HepG2 (cell line): Measurements from ENCODE around the gene PACSIN1. TPM values are rescaled to one million over a fixed set of nuclear protein-coding genes. Genes with fewer than 3 reads are reported as not detected.

Experiments
- ATAC-seq: fragments of 200-7000 bp; cut with Tn5 transposase; 3 replicates; pipeline ENCODE4 v1.9.1; 2020; ENCODE audit warnings: mild to moderate bottlenecking, moderate library complexity
- BruUV-seq: library from RNA; stranded (reverse); fragments of 400-500 nt; replicated peaks from 2 replicates; lab custom pipeline; 2021; lab: Mats Ljungman, UMichigan
- CTCF ChIA-PET: fragments of 300-600 bp; formaldehyde crosslinking; extraction: SDS; loops from one replicate; lab custom pipeline; 2021; ENCODE audit warnings: low total read pairs, inconsistent platforms, low intra/inter-chr PET ratio; lab: Yijun Ruan, JAX
- POLR2A ChIA-PET: fragments of 350-600 bp; sonication (Branson Sonifier 250); formaldehyde crosslinking; loops from one replicate; lab custom pipeline; 2020; ENCODE audit warnings: antibody characterized with exemption, inconsistent platforms; lab: Yijun Ruan, JAX
- DNase-seq: peaks from one replicate; pipeline ENCODE4 v3.0.0-alpha.2; 2015; ENCODE audit warnings: low spot score
- FAIRE-seq: peaks from 3 replicates; lab custom pipeline; 2011; peaks lifted over from hg19 to GRCh38; lab: Jason Lieb, UNC
- H2AFZ ChIP-seq: one replicate; pipeline ENCODE4 v1.6.1; 2011; ENCODE audit warnings: low read length, inconsistent platforms
- H3K27ac ChIP-seq: fragments of 300-600 bp; 3 replicates; pipeline ENCODE4 v1.8.0; 2011; ENCODE audit warnings: mixed run types, mild to moderate bottlenecking, mixed read lengths, low read length, inconsistent platforms; ENCODE audit not compliant: insufficient read depth; ENCODE audit errors: extremely low read length
- H3K27me3 ChIP-seq, 2 experiments: fragments of 200-600 bp in 1 of 2; 2 replicates in 1 of 2; 3 replicates in 1 of 2; pipeline versions ENCODE4 v1.6.0 to v1.8.0; 2011; ENCODE audit warnings: low read length in 2 of 2, mild to moderate bottlenecking in 2 of 2, moderate library complexity in 2 of 2, inconsistent platforms in 1 of 2; ENCODE audit not compliant: insufficient read depth in 2 of 2, control insufficient read depth in 1 of 2
- H3K36me3 ChIP-seq, 2 experiments: fragments of 200-600 bp in 1 of 2; replicated peaks in 1 of 2; 2 replicates in 1 of 2; 3 replicates in 1 of 2; pipeline versions ENCODE4 v1.5.1 to v1.8.0; 2011; ENCODE audit warnings: low read length in 2 of 2, inconsistent platforms in 1 of 2; ENCODE audit not compliant: insufficient read depth in 2 of 2, control insufficient read depth in 1 of 2
- H3K4me1 ChIP-seq: 2 replicates; pipeline ENCODE4 v1.5.1; 2012; ENCODE audit warnings: low read length, inconsistent platforms; ENCODE audit not compliant: insufficient read depth
- H3K4me2 ChIP-seq: 2 replicates; pipeline ENCODE4 v1.6.0; 2011; ENCODE audit warnings: low read depth, low read length, inconsistent platforms
- H3K4me3 ChIP-seq, 3 experiments: fragments of 200-600 bp in 1 of 3; sonication (generic), shearing (Covaris generic) in 1 of 3; replicated peaks in 1 of 3; 2 replicates each; pipeline ENCODE4 v1.5.1; 2011 to 2016; ENCODE audit warnings: low read length in 3 of 3, inconsistent platforms in 2 of 3, low read depth in 2 of 3, mild to moderate bottlenecking in 2 of 3, control low read depth in 1 of 3, mixed read lengths in 1 of 3; ENCODE audit not compliant: insufficient read depth in 1 of 3
- H3K79me2 ChIP-seq: one replicate; pipeline ENCODE4 v1.6.1; 2011; ENCODE audit warnings: low read length, inconsistent platforms; ENCODE audit not compliant: insufficient read depth
- H3K9ac ChIP-seq: 2 replicates; pipeline ENCODE4 v1.6.0; 2011; ENCODE audit warnings: mild to moderate bottlenecking, low read depth, low read length, inconsistent platforms; ENCODE audit not compliant: insufficient read depth
- H3K9me3 ChIP-seq: 2 replicates; pipeline ENCODE4 v1.5.1; 2012; ENCODE audit warnings: mild to moderate bottlenecking, low read length
- H4K20me1 ChIP-seq: 2 replicates; pipeline ENCODE4 v1.6.0; 2011; ENCODE audit warnings: inconsistent platforms, mild to moderate bottlenecking, low read length, moderate library complexity; ENCODE audit not compliant: insufficient read depth
- CHD4 ChIP-seq: fragments of 200-600 bp; sonication (generic); IDR thresholded peaks from 2 replicates; pipeline ENCODE4 v1.7.0; 2017; ENCODE audit warnings: mild to moderate bottlenecking, low read length, borderline replicate concordance
- MATR3 ChIP-seq: sonication (generic); formaldehyde crosslinking; IDR thresholded peaks from 2 replicates; pipeline ENCODE4 v1.4.0; 2020; ENCODE audit warnings: missing genetic modification reagents
- SETDB1 ChIP-seq: sonication (generic); formaldehyde crosslinking; IDR thresholded peaks from 2 replicates; pipeline ENCODE4 v1.5.1; 2020; ENCODE audit warnings: missing genetic modification reagents, mild to moderate bottlenecking, borderline replicate concordance
- YY1 ChIP-seq: IDR thresholded peaks from 2 replicates; pipeline ENCODE4 v1.6.1; 2011; ENCODE audit warnings: low read length, low read depth, moderate library complexity, mild to moderate bottlenecking; ENCODE audit not compliant: insufficient read depth, insufficient replicate concordance
- ZBED4 ChIP-seq: sonication (generic); formaldehyde crosslinking; IDR thresholded peaks from 2 replicates; pipeline ENCODE4 v1.4.0; 2020; ENCODE audit warnings: missing genetic modification reagents, borderline replicate concordance
- ZNF564 ChIP-seq: sonication (generic); formaldehyde crosslinking; IDR thresholded peaks from 2 replicates; pipeline ENCODE4 v1.8.1; 2023; ENCODE audit warnings: mild to moderate bottlenecking, missing genetic modification reagents
- ZNF597 ChIP-seq: sonication (generic); formaldehyde crosslinking; IDR thresholded peaks from 2 replicates; pipeline ENCODE4 v1.5.0; 2020; ENCODE audit warnings: missing genetic modification reagents
- ZNF816 ChIP-seq: sonication (generic); formaldehyde crosslinking; IDR thresholded peaks from 2 replicates; pipeline ENCODE4 v1.8.0; 2022; ENCODE audit warnings: missing genetic modification reagents, mild to moderate bottlenecking, borderline replicate concordance
- ZNF891 ChIP-seq: sonication (generic); formaldehyde crosslinking; IDR thresholded peaks from 2 replicates; pipeline ENCODE4 v1.5.0; 2020; ENCODE audit warnings: mild to moderate bottlenecking, missing genetic modification reagents
- WGBS: methylation state at CpG from one replicate; pipeline ENCODE4 v1.1.6; 2017; ENCODE audit warnings: low lambda C conversion rate; 5-methylcytosine and 5-hydroxymethylcytosine counted together
- in situ Hi-C: cut with HindIII; loops from 2 replicates; pipeline ENCODE4 v1.10.0; 2017; ENCODE audit warnings: low pct_unique_long_range_greater_than_20kb; ENCODE audit not compliant: extremely low pct_ligation_motif_present
- intact Hi-C: fragments of 100-400 bp; cut with micrococcal nuclease; formaldehyde crosslinking; loops from one replicate; pipeline ENCODE4 v1.10.0; 2022; ENCODE audit not compliant: unreplicated experiment
- polyA plus RNA-seq, 8 experiments: library from polyadenylated mRNA; depleted of rRNA in 3 of 8; stranded (reverse) in 7 of 8; unstranded in 1 of 8; fragments of >200 nt; fragmentation: Illumina TruSeq in 4 of 8; extraction: Trizol in 4 of 8; gene quantifications; 2 replicates each; pipeline versions ENCODE4 v1.2.1 to v1.2.3, GENCODE V29; 2011 to 2016; ENCODE audit warnings: low read depth in 4 of 8, missing spikeins in 1 of 8, mixed read lengths in 1 of 8; ENCODE audit not compliant: insufficient read depth in 1 of 8
- total RNA-seq, 5 experiments: library from RNA; depleted of rRNA; stranded (reverse); fragments of >200 nt; fragmentation: Illumina TruSeq; extraction: Trizol; gene quantifications; 2 replicates each; pipeline ENCODE4 v1.2.3, GENCODE V29; 2016; ENCODE audit warnings: low read depth in 1 of 5

Gene PACSIN1
- total and polyA plus RNA-seq, 2 of the 13 experiments (the other 11 are each of a cell fraction or from before 2014, with no cell fraction given), result not detected

GRCh38 chr6:34468378-34468892 is 2.6 kb downstream of the PACSIN1 start:
- no TSS peak for BruUV-seq
- Histone ChIP-seq H3K9me3 (no peaks in the 10 kb centered on the region), H3K4me3 (no peak overlapping the region), H3K36me3 (no peaks in the 10 kb centered on the region), H3K4me2 (no peak overlapping the region), H3K27me3 (peaks cover 13 to 43% of the 10 kb centered on the region in 2 experiments; a peak in 4 of 5 replicates), H4K20me1 (peaks cover 2% of the 10 kb centered on the region; the same call in 1 of the 2 replicates), H3K4me1 (0 out of 2 replicates have a peak, but pooled peaks cover 5% of the 10 kb centered on the region), H3K79me2 (no peaks in the 10 kb centered on the region), H3K27ac (no peak overlapping the region), H2AFZ (no peak overlapping the region), H3K9ac (no peak overlapping the region)
- ATAC-seq (peak; percentile 29; the same call in 2 of the 3 replicates), FAIRE-seq (no peak), DNase-seq (no peak)
- 13% methylated on average over 4 of the region's 4 CpGs for WGBS
- POLR2A ChIA-PET, result interaction anchor here (0.9 kb wide), 1 partner anchor 261 kb away, joined by 3 read pairs; no protein-coding TSS in a partner anchor
- in situ Hi-C loops, result loop anchor here (10.0 kb wide), 1 partner anchor 136 kb away; no protein-coding TSS in a partner anchor
- CTCF ChIA-PET, result no interaction called here
- intact Hi-C loops, result no loop called here
- TF ChIP-seq MATR3 (CRISPR knock-in tag), result no peak
- TF ChIP-seq CHD4, result no peak
- no peak for TF ChIP-seq ZNF816 (CRISPR knock-in tag)
- TF ChIP-seq YY1, result no peak
- TF ChIP-seq SETDB1 (CRISPR knock-in tag), result no peak
- no peak for TF ChIP-seq ZNF597 (CRISPR knock-in tag)
- TF ChIP-seq ZNF891 (CRISPR knock-in tag), result no peak
- TF ChIP-seq ZBED4 (CRISPR knock-in tag), result no peak
- TF ChIP-seq ZNF564 (CRISPR knock-in tag), result no peak
